GDM1 (cell line): Measurements from ENCODE around the gene REXO1.
"Not testable (repeated sequence)": the region's sequence is repeated elsewhere in the genome, so short reads cannot be mapped to it uniquely, and the experiment has no call there.

Experiments used
- DNase-seq: peaks from one replicate; lab custom pipeline; 2025; lab: John Stamatoyannopoulos, UW

REXO1 gene

DNA sequence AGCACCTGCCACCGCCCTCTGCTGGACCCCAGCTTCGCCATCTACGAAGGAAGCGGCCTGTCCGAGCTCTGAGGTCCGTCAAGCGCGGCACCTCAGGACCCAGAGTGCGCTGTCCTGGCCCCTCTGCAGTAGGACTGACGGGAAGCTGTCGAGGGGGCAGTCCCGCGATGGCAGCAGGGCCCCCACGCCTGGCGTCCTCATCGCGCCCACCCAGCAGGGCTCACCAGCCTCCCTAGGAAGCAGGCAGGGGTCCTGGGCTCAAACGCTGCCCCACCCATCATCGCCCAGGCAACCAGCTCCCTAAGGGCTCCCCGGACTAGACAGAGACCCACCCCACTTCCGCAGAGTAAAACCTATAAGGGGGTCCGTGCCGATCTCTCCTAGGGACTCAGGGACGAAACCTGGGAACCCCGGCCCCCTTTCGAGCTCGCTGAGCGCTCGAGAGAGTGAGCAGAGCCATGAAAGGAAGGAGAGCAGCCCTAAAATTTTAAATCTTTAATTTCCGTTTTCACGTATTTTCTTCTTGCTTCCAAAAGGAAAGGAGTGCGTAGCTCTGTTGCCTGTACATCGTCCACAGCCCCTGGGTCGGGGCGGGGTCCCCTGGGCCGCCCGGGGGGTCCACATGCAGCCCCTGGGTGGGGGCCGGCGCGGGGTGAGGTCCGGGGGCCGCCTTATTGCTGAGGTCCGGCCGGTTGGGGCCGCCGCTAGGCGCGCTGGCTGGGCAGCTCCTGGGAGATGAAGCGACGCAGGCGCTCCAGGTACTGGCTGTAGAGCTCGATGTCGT lies 28.4 kb upstream of the REXO1 start:
- DNase-seq, result not testable (repeated sequence)

DNA sequence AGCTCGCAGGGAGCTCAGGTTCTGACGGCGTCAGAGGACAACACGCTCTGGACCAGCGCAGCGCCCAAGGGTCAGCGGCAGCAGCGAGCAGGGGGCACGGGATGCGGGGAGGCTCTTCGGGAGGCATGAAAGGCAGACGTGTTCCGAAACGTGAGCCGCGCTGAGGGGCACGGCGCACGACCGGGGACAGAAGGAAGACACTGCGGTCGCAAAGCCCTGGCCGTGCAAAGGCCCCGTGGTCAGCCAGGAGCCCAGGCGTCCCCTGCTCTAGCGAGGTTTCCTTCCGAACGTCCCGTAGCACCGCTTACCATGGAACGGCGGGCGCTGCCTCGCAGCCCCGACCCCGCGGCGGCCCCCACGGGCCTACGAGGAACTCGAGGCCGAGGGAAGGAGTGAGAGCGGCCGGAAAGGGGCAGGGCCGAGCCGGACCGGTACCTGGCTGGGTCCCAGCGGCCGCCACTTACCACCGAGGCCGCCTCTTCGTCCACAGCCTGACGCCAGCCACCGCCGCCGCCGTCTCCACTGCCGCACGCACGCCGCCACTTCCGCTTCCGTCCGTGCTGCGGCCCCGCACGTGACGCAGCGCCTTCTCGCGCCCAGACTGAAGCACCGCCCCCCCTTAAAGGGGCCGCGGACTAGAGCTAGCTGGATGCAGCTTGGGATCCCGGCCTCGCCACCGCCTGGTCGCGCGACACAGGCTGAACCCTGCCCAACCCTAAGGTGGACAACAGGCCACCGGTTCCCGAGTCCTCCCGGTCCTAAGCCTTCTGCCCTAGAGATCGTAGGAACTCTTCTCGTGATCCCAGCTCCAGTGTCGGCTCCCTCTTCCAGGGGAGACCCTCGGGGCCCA lies 27.6 kb upstream of the REXO1 start:
- DNase-seq, result peak; percentile 88

DNA sequence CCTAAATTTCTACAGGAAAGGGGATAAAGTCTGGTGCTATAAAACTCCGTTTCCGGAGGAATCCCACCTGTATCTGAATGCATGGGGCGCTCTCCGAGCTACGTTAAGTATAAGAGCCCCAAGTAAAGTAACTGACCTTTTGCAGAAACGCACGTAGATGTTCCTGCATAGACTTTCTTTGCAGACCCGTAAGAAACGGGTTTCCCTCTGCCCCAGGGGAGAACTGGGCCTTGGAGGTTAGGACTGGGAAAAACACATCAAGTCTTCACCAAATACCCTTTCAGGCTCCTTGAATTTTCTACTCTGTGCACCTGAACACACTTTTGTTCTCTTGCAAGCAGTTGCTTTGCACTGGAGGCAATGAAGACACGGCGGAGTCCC lies 27.0 kb upstream of the REXO1 start:
- DNase-seq, result not testable (repeated sequence)

DNA sequence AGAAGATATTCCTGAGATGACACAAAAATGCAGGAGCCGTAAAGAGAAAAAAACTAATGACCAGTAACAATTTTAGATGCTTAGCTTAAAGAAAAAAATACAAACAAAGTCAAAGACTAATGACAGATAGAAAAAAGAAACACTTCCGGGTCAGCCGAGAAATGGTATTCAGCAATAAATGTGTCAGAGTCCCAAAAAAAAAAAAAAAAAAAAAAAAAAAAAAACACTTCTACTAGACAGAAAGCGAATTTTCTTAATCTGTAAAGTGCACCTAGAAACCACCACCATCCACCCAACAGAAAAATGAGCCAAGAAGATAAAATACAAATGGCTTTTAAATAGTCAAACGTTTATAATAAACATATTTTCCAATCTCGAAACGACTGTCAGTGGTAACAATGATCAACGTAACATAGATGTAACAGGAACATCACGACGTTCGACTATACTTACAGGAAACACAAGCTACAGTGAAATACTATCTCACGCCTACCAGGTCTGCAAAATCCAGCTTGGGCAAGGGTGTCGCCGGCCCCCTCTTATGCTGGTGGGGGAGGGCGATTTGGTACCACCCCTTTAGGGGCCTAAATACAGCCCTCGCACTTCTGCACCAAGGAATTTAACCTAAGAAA lies 26.4 kb upstream of the REXO1 start:
- DNase-seq, result no peak

DNA sequence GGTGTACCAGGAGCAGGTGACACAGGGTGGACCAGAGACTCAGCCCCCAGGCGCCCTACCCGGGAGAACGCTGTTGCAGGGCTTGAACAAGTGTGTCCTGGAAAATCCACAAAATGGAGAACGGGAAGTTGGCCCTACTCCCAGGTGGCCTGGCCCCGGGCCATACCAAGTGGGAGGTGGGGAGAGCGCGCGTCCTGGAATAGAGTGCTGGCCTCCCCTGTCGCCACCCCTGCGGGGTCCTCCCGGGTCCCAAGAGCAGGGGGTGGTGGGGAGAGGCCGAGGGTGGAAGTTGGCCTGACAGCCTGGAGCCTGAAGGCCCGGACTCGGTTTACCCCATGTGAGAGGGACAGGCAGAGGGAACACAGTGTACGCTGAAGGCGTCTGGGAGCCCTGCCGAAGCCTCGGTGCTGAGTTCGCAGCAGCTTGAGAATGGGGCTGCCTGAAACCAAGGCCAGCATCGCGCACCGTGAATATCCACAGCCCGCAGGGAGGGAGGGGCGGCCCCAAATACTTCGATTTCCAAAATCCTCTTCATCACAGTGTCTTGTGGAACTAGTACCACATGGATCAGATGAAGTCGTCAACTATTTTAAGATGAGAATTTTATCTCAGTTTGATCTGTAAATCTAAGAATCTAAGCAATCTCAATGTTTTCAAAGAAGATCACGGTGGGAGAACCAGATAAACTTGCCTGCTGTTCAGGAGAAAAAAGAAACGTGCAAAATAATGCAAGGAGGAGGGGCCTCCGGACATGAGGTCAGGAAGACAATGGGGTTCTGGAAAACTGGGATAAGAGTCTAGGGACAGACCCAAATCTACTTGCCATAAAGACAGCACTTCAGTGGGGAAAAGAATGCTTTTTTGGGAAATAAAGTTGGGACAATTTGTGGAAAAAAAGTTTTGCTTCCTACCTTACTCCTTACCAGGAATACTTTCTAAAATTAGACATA lies 25.5 kb upstream of the REXO1 start:
- no peak for DNase-seq

DNA sequence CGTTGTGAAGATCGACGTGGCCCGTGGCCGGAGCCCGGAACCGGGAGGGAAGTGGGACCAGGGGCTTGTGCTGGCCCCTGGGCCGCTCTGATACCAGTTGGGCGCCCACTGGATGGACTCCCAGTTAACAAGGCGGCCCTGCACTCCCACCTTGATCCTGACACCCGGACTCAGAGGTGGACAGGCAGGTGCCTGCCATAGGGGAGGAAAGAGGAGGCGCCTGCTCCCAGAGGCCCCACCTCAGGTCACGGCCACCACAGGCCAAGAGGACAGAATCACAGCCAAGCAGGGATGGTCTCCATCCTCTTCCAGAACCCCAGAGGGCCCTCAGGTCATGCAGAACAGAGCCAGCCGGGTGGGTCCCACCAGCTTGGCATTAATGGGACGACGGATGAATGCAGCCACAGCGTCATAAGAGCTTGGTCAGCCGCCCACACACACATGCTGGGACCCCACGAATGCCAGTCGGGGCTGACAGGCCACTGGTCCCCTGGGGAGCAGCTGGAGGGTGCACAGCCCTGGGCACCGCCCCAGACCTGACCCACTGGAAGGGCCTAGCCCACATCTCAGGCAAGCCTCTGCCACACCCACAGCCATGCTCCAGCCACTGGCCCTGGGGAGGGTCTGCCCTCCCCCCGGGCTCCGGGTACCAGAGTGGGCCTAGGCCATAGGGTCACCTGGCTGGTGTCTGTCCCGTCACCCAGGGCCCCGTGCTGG lies 24.7 kb upstream of the REXO1 start:
- DNase-seq, result no peak

DNA sequence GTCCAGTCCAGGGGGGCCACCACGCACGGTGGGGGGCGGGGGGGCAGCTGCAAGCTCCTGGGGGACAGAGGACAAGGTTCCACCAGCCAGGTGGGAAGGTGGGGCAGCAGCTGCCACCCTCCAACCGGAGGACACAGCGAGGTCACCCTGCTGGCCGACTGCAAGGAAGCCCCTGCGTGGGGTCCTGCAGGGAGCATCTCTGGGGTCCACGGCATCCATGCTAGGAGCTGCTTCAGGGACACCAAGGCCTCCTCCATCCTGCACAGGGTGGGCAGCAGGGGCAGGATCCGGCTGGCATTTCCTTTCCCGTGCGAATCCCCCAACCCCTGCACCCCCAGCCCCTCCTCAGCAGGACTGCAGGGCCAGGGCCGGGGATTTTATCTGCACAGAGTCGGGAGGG lies 23.3 kb upstream of the REXO1 start:
- DNase-seq, result no peak

DNA sequence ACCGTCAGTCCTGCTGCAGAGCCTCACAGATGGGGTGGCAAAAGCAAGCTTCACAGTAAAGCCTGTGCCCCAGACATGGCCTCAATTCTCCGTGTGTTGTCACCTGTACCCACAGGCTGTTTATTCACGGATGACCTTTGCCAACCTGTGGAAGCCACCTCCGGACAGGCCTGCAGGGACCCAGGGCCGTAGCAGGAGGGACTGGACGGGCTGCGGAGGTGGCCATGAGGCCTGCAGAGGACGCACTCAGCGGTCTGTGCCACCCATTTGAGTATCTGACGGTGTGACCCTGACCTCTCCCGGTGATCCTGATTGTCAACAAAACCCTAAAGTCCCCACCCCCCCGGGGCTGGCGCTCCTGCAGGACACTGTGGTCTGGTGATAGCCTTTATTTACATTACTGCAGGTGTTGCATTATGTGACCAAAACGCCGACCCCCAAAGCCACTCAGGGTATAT lies 22.9 kb upstream of the REXO1 start:
- DNase-seq, result no peak

DNA sequence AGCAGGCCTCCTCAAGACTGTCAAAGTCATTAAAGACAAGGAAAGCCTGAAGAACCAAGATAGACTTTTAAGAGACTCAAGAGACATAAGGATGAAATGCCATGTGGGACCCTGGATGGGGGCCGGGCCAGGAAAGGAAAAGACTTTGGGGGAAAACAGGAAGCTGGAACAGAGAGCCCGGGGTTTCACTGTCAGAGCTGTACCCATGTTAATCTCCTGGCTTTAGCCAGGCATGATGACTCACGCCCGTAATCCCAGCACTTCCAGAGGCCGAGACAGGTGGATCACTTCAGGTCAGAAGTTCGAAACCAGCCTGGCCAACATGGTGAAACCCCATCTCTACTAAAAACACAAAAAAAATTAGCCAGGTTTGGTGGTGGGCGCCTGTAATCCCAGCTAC lies 20.7 kb upstream of the REXO1 start:
- DNase-seq, result no peak

DNA sequence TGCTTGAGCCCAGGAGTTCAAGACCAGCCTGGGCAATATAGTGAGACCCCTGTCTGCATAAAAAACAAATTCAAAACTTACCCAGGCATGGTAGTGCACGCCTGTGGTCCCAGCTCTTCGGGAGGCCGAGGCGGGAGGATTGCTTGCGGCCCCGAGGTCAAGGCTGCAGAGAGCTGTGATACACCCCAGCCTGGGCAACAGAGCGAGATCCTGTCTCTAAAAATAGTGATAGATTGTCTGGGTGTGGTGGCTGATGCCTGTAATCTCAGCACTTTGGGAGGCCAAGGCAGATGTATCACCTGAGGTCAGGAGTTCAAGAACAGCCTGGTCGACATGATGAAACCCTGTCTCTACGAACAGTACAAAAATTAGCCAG lies 19.1 kb upstream of the REXO1 start:
- DNase-seq, result no peak

DNA sequence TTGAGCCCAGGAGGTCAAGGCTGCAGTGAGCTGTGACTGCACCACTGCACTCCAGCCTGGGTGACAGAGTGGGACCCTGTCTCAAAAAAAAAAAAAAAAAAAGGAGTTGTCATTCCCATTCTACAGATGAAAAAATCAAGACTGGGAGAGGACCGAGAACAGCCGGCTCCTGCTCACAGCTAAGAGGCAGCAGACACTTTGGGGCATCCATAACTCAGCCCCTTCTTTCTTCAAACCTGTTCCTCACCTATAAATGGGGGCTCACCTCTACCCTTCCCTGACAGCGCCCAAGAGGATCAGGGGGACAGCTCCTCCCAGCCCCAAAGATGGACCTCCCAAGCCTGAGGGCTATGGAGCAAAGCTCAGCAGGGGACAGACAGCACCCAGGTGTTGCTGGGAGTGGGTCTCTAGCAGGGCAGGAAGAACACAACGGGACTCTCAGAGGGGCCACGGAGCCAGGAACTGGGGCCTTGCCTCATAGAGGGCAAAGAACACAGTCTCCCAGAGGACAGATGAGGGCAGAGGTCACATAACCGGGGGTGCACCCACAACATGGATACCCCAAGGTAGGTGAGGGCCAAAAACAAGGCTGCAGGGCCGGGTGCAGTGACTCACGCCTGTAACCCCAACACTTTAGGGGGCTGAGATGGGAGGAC lies 18.5 kb upstream of the REXO1 start:
- DNase-seq, result no peak

DNA sequence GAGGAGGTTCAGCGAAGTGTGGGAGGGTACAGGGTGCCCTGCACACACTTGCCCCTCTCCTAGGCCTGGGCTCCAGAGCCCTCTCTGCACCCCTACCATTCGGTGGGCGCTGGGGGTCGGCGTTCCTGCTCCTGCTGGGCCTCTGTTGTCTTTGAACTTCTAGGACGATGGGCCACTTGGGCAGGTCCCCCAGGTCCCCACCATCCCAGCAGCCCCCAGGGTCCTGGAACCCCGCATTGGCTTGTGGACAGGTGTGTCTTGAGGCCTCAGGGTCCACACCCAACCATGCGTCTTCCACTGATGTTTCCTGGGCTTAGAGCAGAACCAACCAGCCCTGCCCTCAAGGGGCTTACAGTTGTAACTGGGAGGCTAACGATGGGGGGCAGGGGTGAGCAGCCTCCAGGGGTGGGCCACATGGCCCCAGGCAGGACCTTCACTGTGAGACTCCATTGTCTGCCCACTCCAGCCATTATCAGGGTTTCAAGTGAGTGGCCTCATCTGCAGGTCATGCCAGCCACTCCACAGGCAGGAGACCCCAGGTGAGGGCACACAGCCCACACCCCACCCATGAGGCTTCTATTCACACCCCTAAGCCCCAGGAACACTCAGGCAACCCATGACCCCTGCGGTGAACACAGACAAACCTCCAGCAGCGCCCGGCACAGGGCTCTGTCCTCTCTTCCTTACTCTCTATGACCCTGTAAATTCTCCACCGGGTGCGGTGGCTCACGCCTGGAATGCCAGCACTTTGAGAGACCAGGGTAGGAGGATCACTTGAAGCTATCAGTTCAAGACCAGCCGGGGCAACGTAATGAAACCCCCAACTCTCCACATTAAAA lies 17.1 kb upstream of the REXO1 start:
- DNase-seq, result no peak

DNA sequence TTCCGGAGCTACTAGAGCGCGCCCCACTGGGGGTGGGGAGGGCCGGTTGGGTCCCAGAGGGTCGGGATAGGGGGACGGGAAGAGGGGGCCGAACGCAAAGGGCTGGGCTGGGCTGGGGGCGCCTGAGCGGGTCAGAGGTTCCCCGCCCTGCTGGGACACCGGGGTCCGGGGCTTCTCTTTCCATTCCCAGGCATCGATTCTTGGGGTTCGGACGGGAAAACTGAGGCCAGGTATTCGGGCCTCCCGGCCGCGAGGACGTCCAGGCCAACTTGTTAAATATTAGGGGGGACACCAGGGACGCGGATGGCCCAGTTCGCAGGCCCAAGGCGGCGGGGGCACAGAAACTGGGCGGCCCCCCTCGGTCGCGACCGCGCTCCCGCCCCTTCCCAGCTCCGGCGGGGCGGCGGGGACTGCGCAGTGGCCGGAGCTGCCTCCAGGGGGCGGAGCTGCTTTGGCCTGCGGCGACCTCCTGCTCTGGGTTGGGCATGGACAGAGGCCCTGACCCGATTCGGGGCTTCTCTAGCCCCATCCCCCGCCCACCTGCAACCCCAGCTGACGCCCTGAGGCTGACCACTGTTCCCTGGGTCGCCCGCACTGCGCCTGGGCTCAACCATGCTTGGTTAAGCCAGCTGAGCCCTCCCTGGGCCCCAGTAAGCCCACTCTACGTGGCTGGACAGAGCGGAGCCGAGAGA lies 16.3 kb upstream of the REXO1 start:
- DNase-seq, result peak; percentile 75

DNA sequence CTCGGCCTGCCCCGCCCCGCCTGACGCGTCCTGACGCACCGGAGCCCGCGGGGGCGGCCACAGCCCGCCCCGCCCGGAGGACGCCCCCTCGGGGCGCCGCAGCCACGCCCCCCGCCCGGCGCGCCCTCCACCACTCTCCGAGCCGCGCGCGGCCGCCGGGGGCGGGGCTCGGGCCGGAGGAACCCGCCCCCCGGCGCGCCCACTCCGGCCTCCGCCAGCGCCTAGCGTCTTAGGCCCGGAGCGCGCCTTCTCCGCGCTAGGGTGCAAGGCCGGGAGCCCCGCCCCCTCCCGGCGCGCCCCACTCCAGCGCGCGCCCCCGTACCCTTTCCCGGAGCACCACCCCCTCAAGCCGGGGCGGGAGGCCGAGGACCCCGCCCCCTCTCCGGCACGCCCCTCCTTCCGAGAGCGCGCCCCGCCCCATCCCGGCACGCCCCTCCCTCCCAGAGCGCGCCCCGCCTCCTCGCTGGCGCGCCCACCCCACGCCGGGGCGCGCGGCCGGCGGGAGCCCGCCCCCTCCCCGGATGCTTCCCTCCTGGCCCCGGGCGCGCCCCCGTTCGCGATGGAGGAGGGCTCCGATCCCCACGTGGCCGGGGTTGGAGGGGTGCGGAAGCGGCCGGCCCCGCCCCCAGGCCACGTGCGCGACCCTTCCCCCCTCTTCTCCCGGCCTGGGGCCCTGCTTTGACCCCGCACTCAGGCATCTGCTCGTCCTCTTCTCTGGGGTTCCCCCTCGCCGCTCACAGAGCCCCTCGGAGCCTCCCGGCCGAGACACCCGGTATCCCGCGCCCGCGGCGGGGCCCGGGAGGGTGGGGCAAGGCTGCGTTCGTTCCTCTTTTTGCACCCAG lies 15.6 kb upstream of the REXO1 start:
- peak; percentile 100 for DNase-seq

DNA sequence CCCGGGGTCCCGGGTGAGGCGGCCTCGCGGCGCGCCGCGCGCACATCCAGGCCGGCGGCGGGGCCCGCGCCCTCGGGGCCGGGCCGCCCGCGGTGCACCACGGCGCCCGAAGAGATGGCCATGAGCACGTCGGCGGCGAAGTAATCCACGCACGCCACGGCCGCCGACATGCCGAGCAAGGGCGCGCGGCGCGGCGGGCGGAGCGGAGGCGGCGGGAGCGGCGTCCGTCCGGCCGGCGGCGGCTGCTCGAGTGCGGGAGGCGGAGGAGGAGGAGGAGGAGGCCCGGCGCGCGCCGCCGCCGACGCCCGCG lies 15.0 kb upstream of the REXO1 start, which contains the start of gene KLF16:
Gene KLF16 (minus strand): TSS at position 252 of the 310 bp plus-strand sequence. CDS start 82 bp downstream, at position 170.
- DNase-seq, result no peak

DNA sequence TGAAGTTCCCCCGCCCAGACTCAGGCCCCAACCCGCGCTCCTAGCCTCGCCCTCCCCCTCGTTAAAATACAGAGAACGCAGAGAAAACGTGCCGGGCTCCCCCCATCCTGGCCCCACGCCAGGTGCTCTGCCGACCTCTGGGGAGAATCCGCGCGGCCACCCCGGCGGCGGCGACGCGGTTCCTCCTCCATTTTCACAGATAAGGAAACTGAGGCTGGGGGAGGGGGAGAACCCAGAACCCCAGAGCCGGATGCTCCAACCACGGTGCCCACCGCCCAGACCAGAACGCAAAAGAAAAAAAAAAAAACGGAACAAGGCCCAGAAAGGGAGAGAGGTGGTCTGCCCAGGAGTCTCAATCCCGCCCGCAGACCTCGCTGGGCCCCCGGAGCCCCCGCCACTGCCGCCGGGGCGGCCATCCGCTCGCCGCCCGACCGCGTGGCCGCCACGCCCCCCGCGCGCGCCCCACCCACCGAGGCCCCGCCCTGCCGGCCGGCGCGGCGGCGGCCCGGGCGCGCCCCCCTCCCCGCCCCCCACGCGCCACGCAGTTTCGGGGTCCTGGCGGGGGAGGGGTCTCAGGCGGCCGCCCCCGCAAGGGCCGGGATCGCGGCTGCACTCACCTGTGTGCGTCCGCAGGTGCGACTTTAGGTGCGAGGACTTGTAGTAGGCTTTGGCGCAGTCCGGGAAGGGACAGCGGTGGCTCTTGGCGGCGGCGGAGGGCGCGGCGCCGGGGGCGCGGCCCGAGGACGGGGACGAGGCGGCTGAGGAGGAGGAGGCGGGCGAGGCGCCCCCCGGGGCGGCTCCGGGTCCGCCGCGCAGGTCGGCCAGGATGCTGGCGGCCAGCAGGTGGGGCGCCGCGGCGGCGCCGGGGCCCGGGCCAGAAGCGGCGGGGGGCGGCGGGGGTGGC lies 14.4 kb upstream of the REXO1 start:
- peak; percentile 41 for DNase-seq

DNA sequence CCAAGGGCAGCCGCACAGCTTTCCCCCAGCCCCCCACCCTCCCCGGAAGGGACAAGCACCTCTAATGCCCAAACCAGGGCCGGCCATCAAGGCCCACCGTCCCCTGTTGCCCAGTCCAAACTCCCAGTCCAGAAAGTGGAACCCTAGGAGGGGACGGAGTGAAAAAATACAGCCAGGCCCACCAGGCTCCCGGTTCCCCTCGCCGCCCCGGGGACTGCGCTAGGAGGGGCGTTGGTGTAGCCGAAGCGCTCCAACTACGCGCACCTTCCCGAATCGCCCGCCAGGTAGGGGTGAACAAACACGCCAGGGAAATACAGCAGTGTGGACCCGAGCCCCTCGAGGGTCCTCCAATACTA lies 13.8 kb upstream of the REXO1 start:
- DNase-seq, result no peak
